ENCODE results near the gene NUCKS1.
A peak's percentile ranks its signal among the peaks of the same experiment; 100 is the strongest.

The NUCKS1 gene

GRCh38 chr1:205743977-205744376, 6.0 kb downstream of the NUCKS1 start:
- Histone ChIP-seq H3K4me1 (ENCODE audit: insufficient read depth, poor library complexity, severe bottlenecking) (peaks cover 24% of the 10 kb centered on the region), H3K9me3 (ENCODE audit: severe bottlenecking) (no peaks in the 10 kb centered on the region), H3K4me3 (ENCODE audit: severe bottlenecking) (no peak overlapping the region), H3K27me3 (ENCODE audit: insufficient read depth, poor library complexity, severe bottlenecking) (no peaks in the 10 kb centered on the region), H3K36me3 (ENCODE audit: low read depth) (peaks cover 86% of the 10 kb centered on the region), H3K27ac (ENCODE audit: poor library complexity, severe bottlenecking) (no peak overlapping the region)
- DNase-seq (ENCODE audit: low spot score) (no peak), ATAC-seq (ENCODE audit: low read depth) (no peak)
- TF ChIP-seq CTCF (IDR thresholded peaks at IDR 0.05; ENCODE audit: poor library complexity, severe bottlenecking) = no peak

- H3K36me3 ChIP-seq (ENCODE audit: low read depth) = peaks cover 85% of the 10 kb centered on the region
- H3K4me1 ChIP-seq (ENCODE audit: insufficient read depth, poor library complexity, severe bottlenecking) = peaks cover 9% of the 10 kb centered on the region
- H3K27ac ChIP-seq (ENCODE audit: poor library complexity, severe bottlenecking) = no peak overlapping the region
- no peaks in the 10 kb centered on the region for H3K27me3 ChIP-seq (ENCODE audit: insufficient read depth, poor library complexity, severe bottlenecking)
- DNase-seq (ENCODE audit: low spot score) (no peak), ATAC-seq (ENCODE audit: low read depth) (no peak)
- H3K9me3 ChIP-seq (ENCODE audit: severe bottlenecking) = no peaks in the 10 kb centered on the region
- TF ChIP-seq CTCF (IDR thresholded peaks at IDR 0.05; ENCODE audit: poor library complexity, severe bottlenecking) = no peak
- no peak overlapping the region for H3K4me3 ChIP-seq (ENCODE audit: severe bottlenecking)
These were observed 8.3 kb downstream of the NUCKS1 start for GRCh38 chr1:205741681-205742080.

GRCh38 chr1:205739348-205740160, 10.4 kb downstream of the NUCKS1 start:
- H3K36me3 ChIP-seq (ENCODE audit: low read depth) = peaks cover 86% of the 10 kb centered on the region
- peak; percentile 28; the same call in 1 of the 3 replicates for ATAC-seq (ENCODE audit: low read depth)

GRCh38 chr1:205735218-205735617, 14.8 kb downstream of the NUCKS1 start:
- Histone ChIP-seq H3K27ac (ENCODE audit: poor library complexity, severe bottlenecking) (no peak overlapping the region), H3K9me3 (ENCODE audit: severe bottlenecking) (no peaks in the 10 kb centered on the region), H3K36me3 (ENCODE audit: low read depth) (peaks cover 87% of the 10 kb centered on the region), H3K4me3 (ENCODE audit: severe bottlenecking) (no peak overlapping the region), H3K4me1 (ENCODE audit: insufficient read depth, poor library complexity, severe bottlenecking) (no peaks in the 10 kb centered on the region), H3K27me3 (ENCODE audit: insufficient read depth, poor library complexity, severe bottlenecking) (no peaks in the 10 kb centered on the region)
- DNase-seq (ENCODE audit: low spot score) (no peak), ATAC-seq (ENCODE audit: low read depth) (no peak)
- TF ChIP-seq CTCF (IDR thresholded peaks at IDR 0.05; ENCODE audit: poor library complexity, severe bottlenecking) = no peak

More at GRCh38 chr1:205739348-205740160, 10.4 kb downstream of the NUCKS1 start:
- no peak overlapping the region for H3K27ac ChIP-seq (ENCODE audit: poor library complexity, severe bottlenecking)
- peaks cover 5% of the 10 kb centered on the region for H3K4me1 ChIP-seq (ENCODE audit: insufficient read depth, poor library complexity, severe bottlenecking)
- no peaks in the 10 kb centered on the region for H3K27me3 ChIP-seq (ENCODE audit: insufficient read depth, poor library complexity, severe bottlenecking)
- no peaks in the 10 kb centered on the region for H3K9me3 ChIP-seq (ENCODE audit: severe bottlenecking)
- no peak for DNase-seq (ENCODE audit: low spot score)
- TF ChIP-seq CTCF (IDR thresholded peaks at IDR 0.05; ENCODE audit: poor library complexity, severe bottlenecking) = no peak
- H3K4me3 ChIP-seq (ENCODE audit: severe bottlenecking) = no peak overlapping the region
